ENCODE measurements around the gene BCR.

Gene BCR

GRCh38 chr22:23226497-23226850, 46.2 kb downstream of the BCR start:
- no peak overlapping the region for H2AFZ ChIP-seq (ENCODE audit: low read depth)
- peaks cover 99% of the 10 kb centered on the region for H3K79me2 ChIP-seq (ENCODE audit: insufficient read depth, low read depth)
- no peaks in the 10 kb centered on the region for H3K27me3 ChIP-seq (ENCODE audit: insufficient read depth, low read depth)
- TF ChIP-seq CTCF (conservative IDR thresholded peaks at IDR 0.05; ENCODE audit: low read depth, low read length) = no peak
- peaks cover 15% of the 10 kb centered on the region for H4K20me1 ChIP-seq (ENCODE audit: insufficient read depth)
- H3K4me3 ChIP-seq (IDR thresholded peaks at IDR 0.05; ENCODE audit: insufficient read depth, low read depth, low read length) = no peak overlapping the region
- H3K4me1 ChIP-seq (ENCODE audit: low read depth, poor library complexity, severe bottlenecking) = no peaks in the 10 kb centered on the region
- H3K4me2 ChIP-seq = no peak overlapping the region
- H3K9ac ChIP-seq = no peak overlapping the region
- no peaks in the 10 kb centered on the region for H3K36me3 ChIP-seq (ENCODE audit: insufficient read depth)
- no peak overlapping the region for H3K27ac ChIP-seq

GRCh38 chr22:23227380-23227779, 47.1 kb downstream of the BCR start:
- H3K27ac ChIP-seq = no peak overlapping the region
- H3K79me2 ChIP-seq (ENCODE audit: insufficient read depth, low read depth) = peaks cover 99% of the 10 kb centered on the region
- no peak overlapping the region for H2AFZ ChIP-seq (ENCODE audit: low read depth)
- no peak overlapping the region for H3K9ac ChIP-seq
- no peak overlapping the region for H3K4me2 ChIP-seq
- no peaks in the 10 kb centered on the region for H3K36me3 ChIP-seq (ENCODE audit: insufficient read depth)
- no peak overlapping the region for H3K4me3 ChIP-seq (IDR thresholded peaks at IDR 0.05; ENCODE audit: insufficient read depth, low read depth, low read length)
- H3K4me1 ChIP-seq (ENCODE audit: low read depth, poor library complexity, severe bottlenecking) = peaks cover under 1% of the 10 kb centered on the region
- no peaks in the 10 kb centered on the region for H3K27me3 ChIP-seq (ENCODE audit: insufficient read depth, low read depth)
- H4K20me1 ChIP-seq (ENCODE audit: insufficient read depth) = peaks cover 19% of the 10 kb centered on the region
- no peak for TF ChIP-seq CTCF (conservative IDR thresholded peaks at IDR 0.05; ENCODE audit: low read depth, low read length)

GRCh38 chr22:23228503-23228902, 48.2 kb downstream of the BCR start:
- Histone ChIP-seq H4K20me1 (ENCODE audit: insufficient read depth) (peaks cover 26% of the 10 kb centered on the region), H3K9ac (no peak overlapping the region), H3K79me2 (ENCODE audit: insufficient read depth, low read depth) (peaks cover 99% of the 10 kb centered on the region), H3K4me3 (IDR thresholded peaks at IDR 0.05; ENCODE audit: insufficient read depth, low read depth, low read length) (no peak overlapping the region), H3K36me3 (ENCODE audit: insufficient read depth) (no peaks in the 10 kb centered on the region), H3K27me3 (ENCODE audit: insufficient read depth, low read depth) (no peaks in the 10 kb centered on the region), H3K4me2 (no peak overlapping the region), H3K27ac (no peak overlapping the region), H3K4me1 (ENCODE audit: low read depth, poor library complexity, severe bottlenecking) (peaks cover 12% of the 10 kb centered on the region), H2AFZ (ENCODE audit: low read depth) (no peak overlapping the region)
- TF ChIP-seq CTCF (conservative IDR thresholded peaks at IDR 0.05; ENCODE audit: low read depth, low read length) = no peak

DNA sequence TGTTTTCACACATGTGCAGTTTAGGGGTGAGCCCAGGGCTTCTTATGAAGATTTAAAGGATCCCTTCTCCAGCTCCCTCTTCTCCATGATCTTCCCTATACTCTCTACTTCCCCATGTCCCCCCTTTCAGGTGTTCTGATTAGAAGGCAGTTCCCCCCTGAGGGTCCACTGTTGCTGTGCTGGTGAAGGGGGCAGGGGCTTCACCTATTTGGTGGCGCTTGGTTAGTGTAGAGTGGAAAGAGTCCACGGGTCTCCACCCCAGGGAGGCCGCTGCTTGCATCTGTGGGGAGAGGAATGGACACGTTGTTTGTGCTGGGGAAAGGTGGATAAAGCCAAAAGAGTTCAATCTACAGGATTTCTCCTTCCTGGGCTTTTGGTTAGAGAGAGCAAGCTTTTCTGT, 49.3 kb downstream of the BCR start:
- H3K4me1 ChIP-seq (ENCODE audit: low read depth, poor library complexity, severe bottlenecking) = peaks cover 21% of the 10 kb centered on the region
- no peak for TF ChIP-seq CTCF (conservative IDR thresholded peaks at IDR 0.05; ENCODE audit: low read depth, low read length)
- H3K36me3 ChIP-seq (ENCODE audit: insufficient read depth) = no peaks in the 10 kb centered on the region
- no peak overlapping the region for H3K27ac ChIP-seq
- H2AFZ ChIP-seq (ENCODE audit: low read depth) = no peak overlapping the region
- H3K4me3 ChIP-seq (IDR thresholded peaks at IDR 0.05; ENCODE audit: insufficient read depth, low read depth, low read length) = no peak overlapping the region
- peaks cover 97% of the 10 kb centered on the region for H3K79me2 ChIP-seq (ENCODE audit: insufficient read depth, low read depth)
- no peaks in the 10 kb centered on the region for H3K27me3 ChIP-seq (ENCODE audit: insufficient read depth, low read depth)
- H3K4me2 ChIP-seq = no peak overlapping the region
- H4K20me1 ChIP-seq (ENCODE audit: insufficient read depth) = peaks cover 26% of the 10 kb centered on the region
- H3K9ac ChIP-seq = no peak overlapping the region
